A673 (cell line): ENCODE measurements around the gene RPRD1B. TPM values are rescaled to one million over a fixed set of nuclear protein-coding genes. Genes with fewer than 3 reads are reported as not detected.
A peak's percentile ranks its signal among the peaks of the same experiment; 100 is the strongest.

Experiments
- BruUV-seq: library from RNA; stranded (reverse); fragments of 400-500 nt; replicated peaks from 2 replicates; lab custom pipeline; 2021; lab: Mats Ljungman, UMichigan
- CTCF ChIA-PET: fragments of 300-600 bp; sonication (Branson Sonifier 250); formaldehyde crosslinking; loops from one replicate; lab custom pipeline; 2022; ENCODE audit warnings: antibody characterized with exemption; lab: Charles Lee
- POLR2A ChIA-PET: fragments of 300-600 bp; sonication (Branson Sonifier 250); formaldehyde crosslinking; loops from one replicate; lab custom pipeline; 2022; ENCODE audit warnings: antibody characterized with exemption; ENCODE audit not compliant: low non-redundant PET; lab: Charles Lee
- DNase-seq: peaks from one replicate; pipeline ENCODE4 v3.0.0-alpha.2; 2015; ENCODE audit warnings: low spot score
- H3K27ac ChIP-seq: fragments of 200-600 bp; sonication (generic); 2 replicates; pipeline ENCODE4 v1.5.1; 2016; ENCODE audit warnings: mixed run types, low read depth, mild to moderate bottlenecking, mixed read lengths, antibody characterized with exemption, low read length; ENCODE audit not compliant: poor library complexity, severe bottlenecking
- H3K27me3 ChIP-seq: fragments of 200-600 bp; sonication (generic); replicated peaks from 2 replicates; pipeline ENCODE4 v1.6.1; 2017; ENCODE audit warnings: mixed run types, low read depth, mild to moderate bottlenecking, mixed read lengths, antibody characterized with exemption, low read length; ENCODE audit not compliant: insufficient read depth, poor library complexity
- H3K36me3 ChIP-seq: fragments of 200-600 bp; sonication (generic); 2 replicates; pipeline ENCODE4 v1.6.1; 2016; ENCODE audit warnings: mixed run types, mild to moderate bottlenecking, mixed read lengths, antibody characterized with exemption, low read length; ENCODE audit not compliant: insufficient read depth, poor library complexity, severe bottlenecking
- H3K4me1 ChIP-seq: fragments of 200-600 bp; sonication (generic); 2 replicates; pipeline ENCODE4 v1.6.1; 2017; ENCODE audit warnings: mixed run types, mild to moderate bottlenecking, mixed read lengths, antibody characterized with exemption, low read length; ENCODE audit not compliant: insufficient read depth, poor library complexity, severe bottlenecking
- H3K4me3 ChIP-seq: fragments of 200-600 bp; sonication (generic); 2 replicates; pipeline ENCODE4 v1.5.1; 2016; ENCODE audit warnings: low read depth, mixed run types, mild to moderate bottlenecking, mixed read lengths, low read length; ENCODE audit not compliant: poor library complexity, severe bottlenecking
- H3K9me3 ChIP-seq: fragments of 200-600 bp; sonication (generic); 2 replicates; pipeline ENCODE4 v1.6.1; 2016; ENCODE audit warnings: mixed run types, low read depth, mild to moderate bottlenecking, mixed read lengths, antibody characterized with exemption, low read length; ENCODE audit not compliant: poor library complexity, severe bottlenecking
- EZH2 ChIP-seq: fragments of 200-600 bp; sonication (generic); IDR thresholded peaks from 2 replicates; pipeline ENCODE4 v1.6.1; 2017; ENCODE audit warnings: borderline replicate concordance, low read depth, mild to moderate bottlenecking, mixed read lengths, antibody characterized with exemption, low read length; ENCODE audit not compliant: poor library complexity, severe bottlenecking
- intact Hi-C: fragments of 100-400 bp; cut with micrococcal nuclease; formaldehyde crosslinking; loops from one replicate; pipeline ENCODE4 v1.10.0; 2022; ENCODE audit not compliant: unreplicated experiment
- total RNA-seq: library from RNA; stranded (reverse); gene quantifications from 2 replicates; pipeline ENCODE4 v1.2.3, GENCODE V29; 2021
- TF ChIP-seq, protein P1 (sequence below): fragments of 300-800, 200-600 bp; sonication (generic); conservative IDR thresholded peaks from 2 replicates; pipeline ENCODE4 v1.5.1; 2017; ENCODE audit warnings: low read depth, mild to moderate bottlenecking, antibody characterized with exemption, low read length, moderate library complexity, mixed read lengths

RPRD1B gene
- total RNA-seq, 1 experiment from 2014 or later: 36.1 TPM

DNA sequence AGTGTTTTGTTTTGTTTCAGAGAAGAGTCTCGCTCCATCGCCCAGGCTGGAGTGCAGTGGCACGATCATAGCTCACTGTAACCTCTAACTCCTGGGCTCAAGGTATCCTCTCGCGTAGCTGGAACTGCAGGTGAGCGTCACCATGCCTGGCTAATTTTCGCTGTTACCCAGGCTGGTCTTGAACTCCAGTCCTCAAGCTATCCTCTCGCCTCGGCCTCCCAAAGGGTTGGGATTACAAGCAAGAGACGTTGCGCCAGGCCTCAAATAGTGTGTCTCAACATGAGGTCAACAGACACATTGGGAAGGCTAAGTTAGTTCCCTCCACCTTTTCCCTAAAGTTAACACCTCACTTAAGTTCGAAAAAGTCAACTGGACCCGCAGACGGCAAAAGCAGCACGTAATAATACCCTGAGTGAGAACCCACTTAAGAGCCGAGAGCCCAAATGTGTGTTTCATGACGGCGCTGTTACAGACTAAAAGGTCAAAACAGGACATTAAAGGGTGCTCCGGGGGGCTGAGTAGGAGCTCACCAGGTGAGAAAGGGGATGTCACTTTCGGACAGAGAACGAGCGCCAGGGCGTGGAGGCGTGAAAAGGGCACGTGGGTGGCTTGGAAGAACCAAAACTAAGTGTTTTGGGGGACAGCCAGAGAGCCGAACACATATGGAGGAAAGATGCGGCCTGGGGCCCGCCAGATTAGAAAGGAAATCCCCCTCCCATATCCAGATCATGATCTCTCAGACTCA is 789 bp upstream of the RPRD1B start:
- DNase-seq: no peak
- POLR2A ChIA-PET: no interaction called here
- Histone ChIP-seq H3K4me3 (peak overlapping the region; percentile 93), H3K9me3 (no peaks in the 10 kb centered on the region), H3K27me3 (no peaks in the 10 kb centered on the region), H3K4me1 (peaks cover 14% of the 10 kb centered on the region), H3K27ac (peak overlapping the region; percentile 97), H3K36me3 (peaks cover 4% of the 10 kb centered on the region)
- intact Hi-C loops: no loop called here
- CTCF ChIA-PET: interaction anchor here (1.4 kb wide), 1 partner anchor 25 kb away, joined by 5 read pairs; no protein-coding TSS in a partner anchor
- TSS peak; percentile 70 for BruUV-seq
- TF ChIP-seq, protein P1, sequence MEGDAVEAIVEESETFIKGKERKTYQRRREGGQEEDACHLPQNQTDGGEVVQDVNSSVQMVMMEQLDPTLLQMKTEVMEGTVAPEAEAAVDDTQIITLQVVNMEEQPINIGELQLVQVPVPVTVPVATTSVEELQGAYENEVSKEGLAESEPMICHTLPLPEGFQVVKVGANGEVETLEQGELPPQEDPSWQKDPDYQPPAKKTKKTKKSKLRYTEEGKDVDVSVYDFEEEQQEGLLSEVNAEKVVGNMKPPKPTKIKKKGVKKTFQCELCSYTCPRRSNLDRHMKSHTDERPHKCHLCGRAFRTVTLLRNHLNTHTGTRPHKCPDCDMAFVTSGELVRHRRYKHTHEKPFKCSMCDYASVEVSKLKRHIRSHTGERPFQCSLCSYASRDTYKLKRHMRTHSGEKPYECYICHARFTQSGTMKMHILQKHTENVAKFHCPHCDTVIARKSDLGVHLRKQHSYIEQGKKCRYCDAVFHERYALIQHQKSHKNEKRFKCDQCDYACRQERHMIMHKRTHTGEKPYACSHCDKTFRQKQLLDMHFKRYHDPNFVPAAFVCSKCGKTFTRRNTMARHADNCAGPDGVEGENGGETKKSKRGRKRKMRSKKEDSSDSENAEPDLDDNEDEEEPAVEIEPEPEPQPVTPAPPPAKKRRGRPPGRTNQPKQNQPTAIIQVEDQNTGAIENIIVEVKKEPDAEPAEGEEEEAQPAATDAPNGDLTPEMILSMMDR: no peak
- no peak for TF ChIP-seq EZH2

DNA sequence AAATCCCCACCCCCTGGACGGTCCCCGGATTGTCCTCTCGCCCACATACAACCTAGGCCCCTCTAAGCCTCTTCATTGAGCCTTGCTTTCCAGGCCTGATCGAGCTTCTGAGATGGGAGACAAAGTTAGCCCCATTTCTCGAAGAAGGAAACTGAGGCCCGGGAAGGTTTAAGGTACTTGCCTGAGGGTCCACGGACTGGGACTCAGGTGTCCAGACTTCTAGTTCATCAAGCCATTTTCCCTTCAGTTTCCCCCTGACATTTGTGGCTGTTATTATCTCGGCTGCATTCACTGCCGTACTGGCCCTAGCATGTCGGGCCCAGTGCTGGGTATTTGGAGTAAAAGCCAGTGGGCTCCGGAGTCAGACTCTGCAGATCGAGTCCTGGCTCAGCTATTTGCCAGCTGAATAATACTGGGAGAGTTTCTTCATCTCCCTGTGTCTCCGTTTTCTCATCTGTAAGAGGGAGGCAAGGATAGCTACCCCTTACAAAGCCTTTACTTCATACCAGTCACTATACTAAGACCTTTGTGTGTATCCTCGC is 633 bp downstream of the RPRD1B start:
- DNase-seq: no peak
- no peak for TF ChIP-seq EZH2
- TF ChIP-seq, protein P1: no peak
- CTCF ChIA-PET: no interaction called here

DNA sequence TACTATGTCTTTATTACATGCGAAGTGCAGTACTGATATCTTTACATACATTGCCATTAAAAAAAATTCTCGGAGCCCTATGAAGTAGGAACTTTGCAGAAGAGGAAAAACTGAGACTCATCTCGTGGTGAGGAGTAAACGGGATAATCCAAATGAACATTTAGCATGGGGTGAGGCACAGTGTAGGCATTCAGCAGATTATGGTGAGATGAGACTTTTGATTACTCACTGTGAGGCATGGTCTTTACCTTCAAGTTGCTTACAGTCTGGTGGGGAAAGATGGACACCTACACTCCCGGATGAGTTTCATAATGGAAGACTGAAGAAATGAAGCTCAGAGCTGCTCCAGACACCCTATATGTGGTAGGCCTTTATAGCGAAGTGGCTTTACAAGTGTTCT is 1.4 kb downstream of the RPRD1B start:
- H3K36me3 ChIP-seq: peaks cover 8% of the 10 kb centered on the region
- TSS peak; percentile 29 for BruUV-seq
- H3K4me1 ChIP-seq: peaks cover 14% of the 10 kb centered on the region
- no peak for DNase-seq
- H3K27me3 ChIP-seq: no peaks in the 10 kb centered on the region
- TF ChIP-seq, protein P1: no peak
- TF ChIP-seq EZH2: no peak
- no peaks in the 10 kb centered on the region for H3K9me3 ChIP-seq
- intact Hi-C loops: no loop called here
- H3K27ac ChIP-seq: peak overlapping the region; percentile 97
- POLR2A ChIA-PET: interaction anchor here (0.7 kb wide), 1 partner anchor 751 kb away, joined by 4 read pairs; no protein-coding TSS in a partner anchor
- CTCF ChIA-PET: no interaction called here
- H3K4me3 ChIP-seq: peak overlapping the region; percentile 93

More for the DNA sequence above, 633 bp downstream of the RPRD1B start:
- no TSS peak for BruUV-seq
- POLR2A ChIA-PET: interaction anchor here (0.5 kb wide), 1 partner anchor 15 kb away, joined by 6 read pairs; no protein-coding TSS in a partner anchor
- H3K27ac ChIP-seq: peak overlapping the region; percentile 97
- intact Hi-C loops: no loop called here
- H3K4me1 ChIP-seq: peaks cover 14% of the 10 kb centered on the region
- H3K4me3 ChIP-seq: peak overlapping the region; percentile 93
- peaks cover 4% of the 10 kb centered on the region for H3K36me3 ChIP-seq
- H3K9me3 ChIP-seq: no peaks in the 10 kb centered on the region
- H3K27me3 ChIP-seq: no peaks in the 10 kb centered on the region
